Gastroesophageal sphincter (tissue), 3 donors: ENCODE measurements around the gene STON2.

Experiments used
- CTCF ChIP-seq, 4 experiments: fragments of 200-600 bp in 2 of 4; fragments of 450-650 bp in 2 of 4; sonication (generic) in 1 of 4; IDR thresholded peaks; one replicate each; pipeline ENCODE4 v1.5.1; 2017 to 2019; ENCODE audit warnings: antibody characterized with exemption in 4 of 4, mild to moderate bottlenecking in 2 of 4, moderate library complexity in 2 of 4
- EP300 ChIP-seq: sonication (generic); formaldehyde crosslinking; IDR thresholded peaks from one replicate; pipeline ENCODE4 v1.6.1; 2017; ENCODE audit warnings: antibody characterized with exemption, mild to moderate bottlenecking
- POLR2A ChIP-seq, 2 donors: fragments of 450-650 bp; IDR thresholded peaks; one replicate each; pipeline ENCODE4 v1.6.1; 2017; ENCODE audit warnings: antibody characterized with exemption in 2 of 2, mild to moderate bottlenecking in 2 of 2, moderate library complexity in 1 of 2
- POLR2AphosphoS5 ChIP-seq: sonication (generic); formaldehyde crosslinking; IDR thresholded peaks from one replicate; pipeline ENCODE4 v1.6.1; 2017; ENCODE audit warnings: antibody characterized with exemption

- TF ChIP-seq CTCF (IDR thresholded peaks at IDR 0.05) (no peak), POLR2AphosphoS5 (no peak), EP300 (no peak), POLR2A (IDR thresholded peaks at IDR 0.05) (no peak)
Observed at GRCh38 chr14:81275305-81276072, 124.6 kb downstream of the STON2 start.
